Ovary (tissue), 3 donors: ENCODE results near the gene ADAM17.

Experiments used
- CTCF ChIP-seq, 3 donors: fragments of 450-650 bp in 2 of 3; fragments of 200-600 bp in 1 of 3; IDR thresholded peaks; one replicate each; pipeline versions ENCODE4 v1.5.1 to v1.8.0; 2016 to 2022; ENCODE audit warnings: antibody characterized with exemption in 3 of 3, mild to moderate bottlenecking in 1 of 3
- EP300 ChIP-seq: sonication (generic); formaldehyde crosslinking; IDR thresholded peaks from one replicate; pipeline ENCODE4 v1.6.1; 2017; ENCODE audit warnings: antibody characterized with exemption
- donor health status: DM: no; HTN: no; CAD: no.

DNA sequence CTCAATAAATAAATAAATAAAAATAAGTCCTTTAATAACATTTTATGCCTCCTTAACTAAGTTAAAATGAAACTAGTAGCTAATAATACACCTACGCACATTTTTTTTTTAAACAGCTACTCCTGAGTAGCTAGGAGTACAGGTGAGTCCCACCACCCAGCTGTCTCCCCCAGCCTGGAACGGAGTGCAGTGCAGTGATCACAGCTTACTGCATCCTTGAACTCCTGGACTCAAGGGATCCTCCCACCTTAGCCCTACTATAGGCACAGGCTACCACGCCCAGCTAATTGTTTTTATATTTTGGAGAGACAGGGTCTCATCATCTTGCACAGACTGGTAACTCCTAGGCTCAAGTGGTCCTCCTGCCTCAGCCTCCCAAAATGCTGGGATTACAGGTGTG, 46.8 kb upstream of the ADAM17 start:
- TF ChIP-seq EP300 (no peak), CTCF (IDR thresholded peaks at IDR 0.05) (no peak)
